GM11168 (cell line): Measurements from ENCODE around the gene DACH1.

Experiments
- in situ Hi-C: fragments of 300-500 bp; cut with MboI; formaldehyde crosslinking; loops from one replicate; pipeline ENCODE4 v1.12.0; 2022; ENCODE audit warnings: low sequenced_read_pairs; ENCODE audit not compliant: unreplicated experiment

DACH1 gene

GRCh38 chr13:71603255-71603654, 263.7 kb downstream of the DACH1 start:
- in situ Hi-C loops = no loop called here

DNA sequence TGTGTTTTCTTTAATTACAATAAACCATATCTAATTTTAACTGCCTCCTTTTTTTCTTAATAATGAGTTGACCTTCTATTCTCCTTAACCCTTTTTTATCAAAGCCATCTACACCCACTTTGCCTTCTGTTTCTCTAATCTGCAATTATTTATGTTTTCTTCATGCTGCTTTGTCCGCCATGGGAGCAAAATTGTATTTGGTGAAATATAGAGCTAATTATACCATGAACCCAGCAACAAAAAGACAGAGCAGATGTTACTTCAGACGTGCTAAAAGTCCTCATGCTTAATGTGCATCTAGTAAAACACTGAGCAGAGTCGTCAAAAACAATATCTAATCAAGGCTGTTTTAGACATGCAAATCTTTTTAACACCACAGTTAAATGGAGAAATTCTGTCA, 264.7 kb downstream of the DACH1 start:
- in situ Hi-C loops = no loop called here

DNA sequence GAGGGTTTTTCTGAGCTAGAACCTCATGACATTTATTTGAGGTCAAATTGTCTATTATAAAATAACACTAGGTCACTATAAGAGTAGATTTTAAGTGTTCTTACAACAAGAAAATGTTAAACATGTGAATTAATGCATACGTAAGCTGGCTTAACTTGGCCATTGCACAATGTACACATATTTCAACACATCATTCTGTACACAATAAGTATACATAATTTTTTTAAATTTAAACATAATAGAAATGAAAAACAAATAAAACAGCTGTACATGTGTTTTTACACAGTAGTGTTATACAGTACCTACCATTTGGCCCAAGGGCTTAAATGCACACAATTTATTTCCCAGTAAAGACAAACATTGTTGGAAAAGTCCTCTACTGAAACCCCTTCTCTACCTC, 269.9 kb downstream of the DACH1 start:
- in situ Hi-C loops = no loop called here

DNA sequence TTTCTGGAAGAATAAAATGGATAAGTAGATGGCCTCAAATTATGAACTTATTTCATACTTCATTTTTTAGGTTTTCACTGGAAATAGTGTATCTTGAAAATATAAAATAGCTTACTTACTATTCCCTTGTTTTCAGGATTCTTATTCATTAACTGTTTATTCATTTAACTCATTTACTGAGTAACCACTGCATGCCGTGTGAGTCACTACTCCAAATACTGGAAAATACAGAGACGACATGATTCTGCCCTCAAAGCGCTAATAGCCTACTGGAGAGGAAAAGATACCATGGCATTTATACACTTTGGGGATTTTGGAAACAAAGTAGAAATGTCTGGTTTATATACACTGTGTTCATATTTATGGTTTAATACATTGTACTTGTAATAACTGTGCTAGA, 270.9 kb downstream of the DACH1 start:
- in situ Hi-C loops = no loop called here

GRCh38 chr13:71593566-71593965, 273.4 kb downstream of the DACH1 start:
- in situ Hi-C loops = no loop called here

GRCh38 chr13:71591374-71591773, 275.6 kb downstream of the DACH1 start:
- in situ Hi-C loops = no loop called here

- in situ Hi-C loops = no loop called here
These were observed 276.3 kb downstream of the DACH1 start for GRCh38 chr13:71590654-71591148.

DNA sequence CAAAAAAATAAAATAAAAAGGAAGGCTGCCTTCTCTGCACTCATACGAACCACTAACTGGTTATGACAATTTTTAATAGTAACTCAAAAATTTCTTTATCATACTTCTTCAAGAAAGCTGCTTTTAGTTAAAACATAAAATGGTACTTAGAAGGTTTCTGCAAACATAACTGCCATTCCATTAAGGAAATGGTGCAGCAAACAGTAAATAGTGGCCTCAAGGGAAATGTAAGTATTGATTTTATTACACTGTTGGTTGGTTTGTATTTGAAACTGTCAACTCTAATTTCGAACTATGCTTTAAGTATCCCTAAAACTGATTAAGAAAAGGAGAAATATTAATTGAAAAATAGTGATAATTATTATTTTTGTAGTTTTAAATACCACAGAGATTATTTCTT, 278.0 kb downstream of the DACH1 start:
- in situ Hi-C loops = no loop called here

- in situ Hi-C loops = no loop called here
These were observed 279.2 kb downstream of the DACH1 start for GRCh38 chr13:71587817-71588216.

- in situ Hi-C loops = no loop called here
These were observed 279.8 kb downstream of the DACH1 start for GRCh38 chr13:71587193-71587592.

DNA sequence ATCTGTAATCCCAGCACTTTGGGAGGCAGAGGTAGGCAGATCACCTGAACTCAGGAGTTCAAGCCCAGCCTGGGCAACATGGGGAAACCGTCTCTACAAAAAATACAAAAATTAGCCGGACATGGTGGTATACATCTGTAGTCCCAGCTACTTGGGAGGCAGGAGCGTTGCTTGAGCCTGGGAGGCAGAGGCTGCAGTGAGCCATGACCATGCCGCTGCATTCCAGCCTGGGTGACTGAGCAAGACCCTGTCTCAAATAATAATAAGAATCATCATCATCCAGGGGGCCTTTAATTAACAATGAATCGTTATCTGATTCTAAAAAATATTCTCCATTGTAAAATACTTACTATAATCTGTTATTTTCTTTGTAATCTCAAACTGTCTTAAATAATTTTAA, 283.4 kb downstream of the DACH1 start:
- in situ Hi-C loops = no loop called here

DNA sequence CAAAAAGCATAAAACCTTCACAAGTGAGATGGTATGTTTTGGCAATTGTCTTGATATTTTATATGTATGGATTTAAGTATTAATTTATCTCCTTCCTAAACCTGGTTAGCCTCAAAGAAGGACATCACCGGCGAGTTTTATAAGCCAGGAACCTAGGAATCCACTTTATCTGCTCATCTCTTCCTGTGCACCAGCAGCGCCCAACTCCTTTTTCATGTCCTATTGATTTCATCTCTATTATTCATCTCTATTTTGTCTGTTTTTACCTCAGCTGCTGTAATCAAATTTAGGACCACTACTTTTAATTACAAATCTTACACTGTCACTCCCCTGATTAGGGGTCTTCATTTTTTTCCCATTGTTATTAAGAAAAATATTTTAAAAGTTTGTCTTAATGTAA, 286.4 kb downstream of the DACH1 start:
- in situ Hi-C loops = no loop called here

DNA sequence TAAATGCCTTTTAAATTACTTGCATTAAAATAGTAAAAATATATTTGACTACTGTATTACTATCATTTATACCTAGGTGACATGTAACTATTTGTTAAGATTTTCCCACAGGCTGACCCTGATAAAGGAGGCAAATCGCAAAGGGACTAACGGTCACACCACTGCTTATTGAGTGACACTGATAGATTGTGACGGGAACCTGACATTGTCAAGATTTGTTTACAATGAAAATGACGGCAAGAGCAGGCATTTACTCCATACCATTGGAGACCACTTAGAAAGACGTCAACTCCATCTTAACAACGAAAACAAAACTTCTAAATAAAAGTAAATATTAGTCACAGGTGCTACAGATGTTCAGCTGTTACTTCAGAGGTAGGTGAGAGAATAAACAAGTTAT, 289.0 kb downstream of the DACH1 start:
- in situ Hi-C loops = no loop called here

DNA sequence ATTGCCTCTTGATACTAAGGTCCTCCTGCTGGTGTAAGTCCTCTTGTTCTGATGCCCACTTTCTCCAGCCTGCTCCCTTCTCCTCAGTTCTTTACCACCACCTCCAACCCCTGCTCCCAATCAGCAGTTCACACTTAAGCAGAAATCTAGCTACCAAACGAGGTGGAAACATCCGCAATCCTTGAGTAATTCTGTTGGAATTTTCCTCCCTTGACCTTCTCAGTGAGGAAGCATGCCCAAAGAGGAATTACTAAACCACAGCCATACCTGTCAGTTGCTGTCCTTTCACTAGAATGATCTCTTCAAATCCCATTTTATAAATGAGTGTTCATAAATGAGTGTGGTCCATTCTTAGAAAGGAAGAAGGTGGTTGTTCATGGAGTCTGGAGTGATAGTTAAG, 289.9 kb downstream of the DACH1 start:
- in situ Hi-C loops = no loop called here

- in situ Hi-C loops = no loop called here
These were observed 290.4 kb downstream of the DACH1 start for GRCh38 chr13:71576571-71576970.

DNA sequence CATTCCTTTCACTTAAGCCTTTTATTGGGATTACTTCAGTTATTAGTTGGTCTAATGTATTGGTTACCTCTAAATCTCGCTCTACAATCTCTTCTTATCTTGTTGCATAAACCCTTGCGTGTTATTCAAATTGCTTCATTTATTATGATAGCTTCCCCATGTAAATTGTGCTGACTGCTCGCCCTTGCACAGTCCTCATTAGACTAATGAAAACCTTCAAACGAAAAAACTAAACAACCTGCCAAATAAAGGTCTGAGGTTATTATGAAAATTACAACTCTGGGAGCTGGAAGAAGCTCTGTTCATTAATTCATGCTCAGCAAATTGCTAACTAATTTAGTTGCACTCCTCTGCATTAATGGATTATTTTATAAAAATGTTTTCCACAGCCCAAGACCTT, 320.1 kb downstream of the DACH1 start:
- in situ Hi-C loops = no loop called here

- in situ Hi-C loops = no loop called here
These were observed 326.9 kb downstream of the DACH1 start for GRCh38 chr13:71540098-71540497.

GRCh38 chr13:71536201-71536600, 330.8 kb downstream of the DACH1 start:
- in situ Hi-C loops = no loop called here

DNA sequence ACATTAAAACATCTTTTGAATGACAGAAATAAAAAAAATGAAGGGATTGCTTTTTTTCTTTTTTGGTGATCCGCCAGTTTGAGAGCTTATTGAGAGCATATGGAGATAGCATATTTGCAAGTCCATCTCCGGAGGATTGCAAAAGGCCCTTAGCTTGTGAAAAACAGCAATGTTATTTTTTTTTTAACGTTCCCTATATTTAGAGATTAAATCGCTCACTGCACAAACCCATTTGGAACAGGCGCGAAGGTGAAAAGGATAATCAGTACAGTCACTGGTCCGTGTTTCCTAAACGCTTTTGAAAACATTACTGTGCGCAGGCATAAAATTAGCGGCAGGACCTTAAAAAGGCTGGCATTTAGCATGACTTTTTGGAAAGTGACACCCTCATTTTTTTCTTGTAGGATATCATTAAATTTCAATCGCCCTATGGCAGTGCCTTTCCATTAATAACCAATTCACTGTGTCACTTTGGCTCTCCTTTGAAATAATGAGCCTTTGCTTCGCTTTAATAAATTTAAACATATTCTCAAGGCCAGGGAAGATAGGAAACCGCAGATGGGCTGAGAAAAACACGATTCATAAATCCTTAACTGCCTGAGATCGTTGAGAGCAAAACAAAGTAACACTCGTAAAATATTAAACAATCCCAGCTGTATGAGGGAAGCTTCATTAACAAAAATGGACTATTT, 342.2 kb downstream of the DACH1 start:
- in situ Hi-C loops = no loop called here

GRCh38 chr13:71524245-71524612, 342.8 kb downstream of the DACH1 start:
- in situ Hi-C loops = no loop called here

DNA sequence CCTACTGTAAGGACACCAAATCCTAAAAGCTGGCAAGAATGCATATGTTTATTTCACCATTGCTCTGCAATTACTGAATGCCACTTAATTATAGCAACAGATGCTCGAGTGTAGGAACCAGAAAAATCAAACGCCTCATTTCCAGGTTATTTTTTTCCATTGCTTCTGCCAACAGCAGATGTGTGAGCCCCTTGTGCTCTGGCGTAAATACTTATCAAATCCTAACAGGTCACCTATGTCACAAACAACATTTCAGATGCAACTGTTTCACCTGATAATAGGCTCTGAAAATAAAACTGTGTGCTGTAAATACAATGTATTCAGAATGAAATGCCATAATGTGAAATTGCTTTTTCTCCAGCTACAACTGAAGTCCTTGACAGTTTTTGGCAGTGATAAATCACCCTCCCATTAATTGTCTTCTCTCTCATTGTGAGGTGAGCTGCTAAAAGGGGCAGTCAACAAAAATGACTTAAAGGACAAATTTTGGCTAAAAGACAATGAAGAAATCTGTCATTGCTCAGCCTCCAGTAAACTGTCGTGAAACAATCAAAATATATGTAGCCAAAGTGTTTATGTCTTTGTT, 344.0 kb downstream of the DACH1 start:
- in situ Hi-C loops = no loop called here

DNA sequence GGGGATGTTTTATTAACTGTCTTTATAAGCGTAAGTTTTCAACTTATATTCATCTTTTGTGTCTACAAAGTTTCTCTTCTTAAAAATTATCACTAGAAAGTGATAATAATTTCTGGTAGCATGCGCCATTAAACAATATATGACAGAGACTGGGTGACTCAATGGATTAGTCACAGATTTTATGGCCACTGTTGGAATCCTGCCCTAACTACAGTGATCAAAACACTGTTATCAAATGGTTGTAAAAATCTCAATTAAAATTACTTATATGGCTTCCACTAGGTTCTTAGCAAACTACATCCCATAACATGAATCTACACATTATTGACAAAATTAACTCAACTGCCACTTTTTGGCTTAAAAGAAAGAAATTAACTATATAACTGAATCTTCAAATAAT, 350.0 kb downstream of the DACH1 start:
- in situ Hi-C loops = no loop called here
